ENCODE measurements around the gene CCZ1B.
"Not testable (repeated sequence)": the region's sequence is repeated elsewhere in the genome, so short reads cannot be mapped to it uniquely, and the experiment has no call there.

GRCh38 chr7:6813011-6813410, 13.1 kb downstream of the CCZ1B start:
- TF ChIP-seq CTCF, POLR2A (IDR thresholded peaks at IDR 0.05): not testable (repeated sequence)

Measured in heart left ventricle (tissue), 13 donors.